Measurements from ENCODE around the gene IL20.

The IL20 gene

DNA sequence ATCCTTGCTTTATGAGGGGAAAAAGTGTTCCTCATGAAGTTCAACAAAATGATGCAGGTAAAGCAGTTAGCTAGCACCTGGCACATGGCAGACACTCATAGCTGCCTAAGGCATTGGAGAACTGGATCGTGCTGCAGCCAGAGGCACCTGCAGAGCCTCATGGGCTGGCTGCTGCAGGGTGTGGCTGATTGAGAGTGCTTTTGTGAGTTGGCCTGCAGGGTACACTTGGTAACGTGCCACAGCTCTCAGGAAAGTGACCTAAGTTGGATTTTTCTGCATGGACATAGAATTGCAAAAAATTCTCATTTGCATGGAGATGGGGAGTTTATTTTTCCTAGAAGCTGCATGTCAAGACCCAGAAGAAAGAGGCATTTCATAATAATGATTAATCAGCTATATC is 31.6 kb upstream of the IL20 start:
- H3K4me3 ChIP-seq (ENCODE audit: low read depth, low read length): no peak overlapping the region
- no peak for TF ChIP-seq CTCF (IDR thresholded peaks at IDR 0.05; ENCODE audit: low read depth, low read length, missing control alignments)
- DNase-seq (ENCODE audit: low read depth): no peak

- H3K4me3 ChIP-seq (ENCODE audit: low read depth, low read length): no peak overlapping the region
- TF ChIP-seq CTCF (IDR thresholded peaks at IDR 0.05; ENCODE audit: low read depth, low read length, missing control alignments): no peak
Observed at GRCh38 chr1:206834217-206834616, 31.2 kb upstream of the IL20 start.

GRCh38 chr1:206834711-206835110 is 30.7 kb upstream of the IL20 start:
- no peak for DNase-seq (ENCODE audit: low read depth)

More at GRCh38 chr1:206834217-206834616, 31.2 kb upstream of the IL20 start:
- DNase-seq (ENCODE audit: low read depth): no peak

GRCh38 chr1:206835186-206835585 is 30.2 kb upstream of the IL20 start:
- no peak for DNase-seq (ENCODE audit: low read depth)
- TF ChIP-seq CTCF (IDR thresholded peaks at IDR 0.05; ENCODE audit: low read depth, low read length, missing control alignments): no peak
- no peak overlapping the region for H3K4me3 ChIP-seq (ENCODE audit: low read depth, low read length)

More at GRCh38 chr1:206834711-206835110, 30.7 kb upstream of the IL20 start:
- H3K4me3 ChIP-seq (ENCODE audit: low read depth, low read length): no peak overlapping the region
- TF ChIP-seq CTCF (IDR thresholded peaks at IDR 0.05; ENCODE audit: low read depth, low read length, missing control alignments): no peak

DNA sequence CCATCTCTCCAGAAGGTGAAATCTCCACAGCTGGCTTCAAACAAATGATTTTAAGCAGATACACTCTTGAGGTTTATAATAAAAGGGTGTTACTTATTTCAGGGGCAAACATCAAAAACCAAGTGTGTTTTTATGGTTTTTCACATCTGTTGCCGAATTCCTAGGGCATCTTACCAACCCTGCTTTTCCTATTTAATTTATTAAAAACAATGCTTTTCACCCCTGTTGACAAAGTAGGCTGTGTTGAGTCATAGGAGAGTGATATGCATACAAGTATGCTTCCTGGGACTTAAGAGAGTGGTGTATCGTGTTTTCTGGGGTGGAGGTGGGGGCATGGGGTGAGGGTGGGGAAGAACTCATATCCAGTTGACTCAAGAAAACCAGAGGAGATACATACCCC is 29.3 kb upstream of the IL20 start:
- no peak for TF ChIP-seq CTCF (IDR thresholded peaks at IDR 0.05; ENCODE audit: low read depth, low read length, missing control alignments)
- no peak for DNase-seq (ENCODE audit: low read depth)
- H3K4me3 ChIP-seq (ENCODE audit: low read depth, low read length): no peak overlapping the region

- H3K4me3 ChIP-seq (ENCODE audit: low read depth, low read length): no peak overlapping the region
- no peak for DNase-seq (ENCODE audit: low read depth)
- no peak for TF ChIP-seq CTCF (IDR thresholded peaks at IDR 0.05; ENCODE audit: low read depth, low read length, missing control alignments)
Observed at GRCh38 chr1:206839006-206839560, 26.3 kb upstream of the IL20 start.

DNA sequence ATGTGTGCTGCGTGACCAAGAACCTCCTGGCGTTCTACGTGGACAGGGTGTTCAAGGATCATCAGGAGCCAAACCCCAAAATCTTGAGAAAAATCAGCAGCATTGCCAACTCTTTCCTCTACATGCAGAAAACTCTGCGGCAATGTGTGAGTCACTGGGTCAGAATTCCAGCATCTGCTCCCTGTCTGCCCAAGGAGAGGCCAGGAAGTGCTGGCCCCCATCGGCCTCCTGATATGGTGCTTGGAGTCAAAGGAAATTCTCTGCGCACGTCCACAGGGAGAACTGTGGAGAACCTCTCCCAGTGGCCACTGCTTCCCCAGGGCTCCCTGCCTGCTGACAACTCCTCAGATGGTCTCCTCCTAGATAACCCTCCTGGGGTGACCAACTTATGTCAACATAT is 25.6 kb upstream of the IL20 start:
- no peak for TF ChIP-seq CTCF (IDR thresholded peaks at IDR 0.05; ENCODE audit: low read depth, low read length, missing control alignments)
- H3K4me3 ChIP-seq (ENCODE audit: low read depth, low read length): no peak overlapping the region
- DNase-seq (ENCODE audit: low read depth): no peak

Measured in GM12864 (cell line).